BE2C (cell line): ENCODE data around the gene FAM43A.

Experiments
- DNase-seq: peaks from one replicate; pipeline ENCODE4 v3.0.0-alpha.2; 2020
- H3K27me3 ChIP-seq: fragments of 250-450 bp; sonication (Bioruptor Pico); 2 replicates; pipeline ENCODE4 v1.5.1; 2020; ENCODE audit warnings: mild to moderate bottlenecking
- H3K36me3 ChIP-seq: fragments of 250-450 bp; sonication (Bioruptor Pico); 2 replicates; pipeline ENCODE4 v1.5.1; 2020; ENCODE audit warnings: mild to moderate bottlenecking
- H3K4me1 ChIP-seq: fragments of 250-450 bp; sonication (Bioruptor Pico); 2 replicates; pipeline ENCODE4 v1.5.1; 2020
- H3K4me3 ChIP-seq: 2 replicates; pipeline ENCODE4 v1.5.1; 2011; ENCODE audit warnings: low read depth, low read length
- H3K9me3 ChIP-seq: fragments of 250-450 bp; sonication (Bioruptor Pico); 2 replicates; pipeline ENCODE4 v1.5.1; 2020
- CTCF ChIP-seq: IDR thresholded peaks from 2 replicates; pipeline ENCODE4 v1.5.1; 2012; ENCODE audit warnings: mild to moderate bottlenecking, low read depth, low read length

The FAM43A gene

GRCh38 chr3:194690501-194691372 lies 5.1 kb downstream of the FAM43A start:
- Histone ChIP-seq H3K27me3 (no peaks in the 10 kb centered on the region), H3K36me3 (no peaks in the 10 kb centered on the region), H3K9me3 (no peaks in the 10 kb centered on the region), H3K4me1 (peaks cover 28% of the 10 kb centered on the region), H3K4me3 (0 out of 2 replicates have a peak overlapping the region, but pooled peaks have one; percentile 1)
- peak; percentile 42 for DNase-seq
- TF ChIP-seq CTCF, result no peak

- peak; percentile 88 for DNase-seq
- Histone ChIP-seq H3K36me3 (no peaks in the 10 kb centered on the region), H3K27me3 (no peaks in the 10 kb centered on the region), H3K4me1 (peaks cover 32% of the 10 kb centered on the region), H3K9me3 (no peaks in the 10 kb centered on the region), H3K4me3 (0 out of 2 replicates have a peak overlapping the region, but pooled peaks have one; percentile 1)
- no peak for TF ChIP-seq CTCF
Measured at GRCh38 chr3:194691481-194692283, 6.0 kb downstream of the FAM43A start.

- Histone ChIP-seq H3K4me3 (no peak overlapping the region), H3K9me3 (no peaks in the 10 kb centered on the region), H3K4me1 (peaks cover 11% of the 10 kb centered on the region), H3K27me3 (no peaks in the 10 kb centered on the region), H3K36me3 (no peaks in the 10 kb centered on the region)
- no peak for TF ChIP-seq CTCF
- DNase-seq, result no peak
Measured at GRCh38 chr3:194696702-194697101, 11.0 kb downstream of the FAM43A start.

- Histone ChIP-seq H3K9me3 (no peaks in the 10 kb centered on the region), H3K27me3 (no peaks in the 10 kb centered on the region), H3K4me1 (no peaks in the 10 kb centered on the region), H3K4me3 (no peak overlapping the region), H3K36me3 (no peaks in the 10 kb centered on the region)
- no peak for DNase-seq
- TF ChIP-seq CTCF, result no peak
Measured at GRCh38 chr3:194702545-194702944, 16.9 kb downstream of the FAM43A start.

GRCh38 chr3:194705227-194705626 lies 19.5 kb downstream of the FAM43A start:
- H3K36me3 ChIP-seq, result no peaks in the 10 kb centered on the region
- H3K4me3 ChIP-seq, result no peak overlapping the region
- no peaks in the 10 kb centered on the region for H3K4me1 ChIP-seq
- no peaks in the 10 kb centered on the region for H3K27me3 ChIP-seq
- no peaks in the 10 kb centered on the region; the same call in 1 of the 2 replicates for H3K9me3 ChIP-seq
- DNase-seq, result no peak
- no peak for TF ChIP-seq CTCF

GRCh38 chr3:194705761-194706160 lies 20.1 kb downstream of the FAM43A start:
- DNase-seq, result no peak
- Histone ChIP-seq H3K27me3 (no peaks in the 10 kb centered on the region), H3K4me1 (no peaks in the 10 kb centered on the region), H3K4me3 (no peak overlapping the region), H3K9me3 (no peaks in the 10 kb centered on the region; the same call in 1 of the 2 replicates), H3K36me3 (no peaks in the 10 kb centered on the region)
- no peak for TF ChIP-seq CTCF
